A673 (cell line): ENCODE data around the gene SEC22A. TPM values are rescaled to one million over a fixed set of nuclear protein-coding genes. Genes with fewer than 3 reads are reported as not detected.

ENCODE experiments used
- BruUV-seq: library from RNA; stranded (reverse); fragments of 400-500 nt; replicated peaks from 2 replicates; lab custom pipeline; 2021; lab: Mats Ljungman, UMichigan
- CTCF ChIA-PET: fragments of 300-600 bp; sonication (Branson Sonifier 250); formaldehyde crosslinking; loops from one replicate; lab custom pipeline; 2022; ENCODE audit warnings: antibody characterized with exemption; lab: Charles Lee
- POLR2A ChIA-PET: fragments of 300-600 bp; sonication (Branson Sonifier 250); formaldehyde crosslinking; loops from one replicate; lab custom pipeline; 2022; ENCODE audit warnings: antibody characterized with exemption; ENCODE audit not compliant: low non-redundant PET; lab: Charles Lee
- DNase-seq: peaks from one replicate; pipeline ENCODE4 v3.0.0-alpha.2; 2015; ENCODE audit warnings: low spot score
- H3K27ac ChIP-seq: fragments of 200-600 bp; sonication (generic); 2 replicates; pipeline ENCODE4 v1.5.1; 2016; ENCODE audit warnings: mixed run types, low read depth, mild to moderate bottlenecking, mixed read lengths, antibody characterized with exemption, low read length; ENCODE audit not compliant: poor library complexity, severe bottlenecking
- H3K27me3 ChIP-seq: fragments of 200-600 bp; sonication (generic); replicated peaks from 2 replicates; pipeline ENCODE4 v1.6.1; 2017; ENCODE audit warnings: mixed run types, low read depth, mild to moderate bottlenecking, mixed read lengths, antibody characterized with exemption, low read length; ENCODE audit not compliant: insufficient read depth, poor library complexity
- H3K36me3 ChIP-seq: fragments of 200-600 bp; sonication (generic); 2 replicates; pipeline ENCODE4 v1.6.1; 2016; ENCODE audit warnings: mixed run types, mild to moderate bottlenecking, mixed read lengths, antibody characterized with exemption, low read length; ENCODE audit not compliant: insufficient read depth, poor library complexity, severe bottlenecking
- H3K4me1 ChIP-seq: fragments of 200-600 bp; sonication (generic); 2 replicates; pipeline ENCODE4 v1.6.1; 2017; ENCODE audit warnings: mixed run types, mild to moderate bottlenecking, mixed read lengths, antibody characterized with exemption, low read length; ENCODE audit not compliant: insufficient read depth, poor library complexity, severe bottlenecking
- H3K4me3 ChIP-seq: fragments of 200-600 bp; sonication (generic); 2 replicates; pipeline ENCODE4 v1.5.1; 2016; ENCODE audit warnings: low read depth, mixed run types, mild to moderate bottlenecking, mixed read lengths, low read length; ENCODE audit not compliant: poor library complexity, severe bottlenecking
- H3K9me3 ChIP-seq: fragments of 200-600 bp; sonication (generic); 2 replicates; pipeline ENCODE4 v1.6.1; 2016; ENCODE audit warnings: mixed run types, low read depth, mild to moderate bottlenecking, mixed read lengths, antibody characterized with exemption, low read length; ENCODE audit not compliant: poor library complexity, severe bottlenecking
- CTCF ChIP-seq: fragments of 300-800, 200-600 bp; sonication (generic); conservative IDR thresholded peaks from 2 replicates; pipeline ENCODE4 v1.5.1; 2017; ENCODE audit warnings: low read depth, mild to moderate bottlenecking, antibody characterized with exemption, low read length, moderate library complexity, mixed read lengths
- EZH2 ChIP-seq: fragments of 200-600 bp; sonication (generic); IDR thresholded peaks from 2 replicates; pipeline ENCODE4 v1.6.1; 2017; ENCODE audit warnings: borderline replicate concordance, low read depth, mild to moderate bottlenecking, mixed read lengths, antibody characterized with exemption, low read length; ENCODE audit not compliant: poor library complexity, severe bottlenecking
- intact Hi-C: fragments of 100-400 bp; cut with micrococcal nuclease; formaldehyde crosslinking; loops from one replicate; pipeline ENCODE4 v1.10.0; 2022; ENCODE audit not compliant: unreplicated experiment
- total RNA-seq: library from RNA; stranded (reverse); gene quantifications from 2 replicates; pipeline ENCODE4 v1.2.3, GENCODE V29; 2021

Gene SEC22A
- total RNA-seq, 1 experiment from 2014 or later = 21.6 TPM

DNA sequence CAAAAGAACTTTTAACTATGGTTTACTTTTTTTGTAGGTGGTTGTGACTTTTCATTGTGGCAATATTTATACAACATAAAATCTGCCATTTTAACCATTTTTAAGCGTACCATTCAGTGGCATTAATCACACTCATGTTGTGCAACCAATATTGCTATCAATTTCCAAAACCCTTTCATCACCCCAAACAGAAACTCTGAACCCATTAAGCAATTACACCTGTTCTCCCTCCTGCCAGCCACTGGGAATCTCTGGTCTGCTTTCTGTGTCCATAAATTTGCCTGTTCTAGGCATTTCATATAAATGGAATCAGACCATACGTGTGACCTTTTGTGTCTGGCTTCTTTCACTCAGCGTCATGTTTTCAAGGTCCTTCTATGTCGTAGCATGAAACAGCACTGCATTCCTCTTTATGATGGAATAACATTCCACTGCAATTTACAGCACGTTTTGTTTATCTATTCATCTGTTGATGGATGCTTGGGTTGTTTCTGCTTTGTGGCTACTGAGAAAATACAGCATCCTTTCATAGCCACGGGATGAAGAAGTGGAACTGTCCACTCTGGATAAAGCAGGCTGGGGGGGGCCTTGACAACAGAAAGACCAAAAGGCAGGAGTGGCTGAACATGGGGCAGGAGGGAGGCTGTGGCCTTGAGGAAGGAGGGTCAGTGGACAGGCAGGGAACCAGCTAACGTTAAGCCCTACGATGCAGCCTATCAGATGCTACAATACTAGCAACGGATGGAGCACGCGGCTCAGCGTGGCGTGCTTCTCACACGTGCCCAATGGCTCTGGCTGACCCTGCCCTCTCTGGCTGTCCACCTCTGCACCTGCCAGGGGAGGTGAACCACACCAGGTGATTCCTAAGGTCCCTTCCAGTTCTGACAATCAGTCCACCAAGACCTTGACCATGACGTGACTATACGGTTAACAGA is 110.9 kb downstream of the SEC22A start:
- ChIA-PET POLR2A (no interaction called here), CTCF (no interaction called here)
- DNase-seq = no peak
- H3K27me3 ChIP-seq = peaks cover 48% of the 10 kb centered on the region
- H3K36me3 ChIP-seq = no peaks in the 10 kb centered on the region
- intact Hi-C loops = no loop called here
- no peaks in the 10 kb centered on the region for H3K4me1 ChIP-seq
- no peak overlapping the region for H3K4me3 ChIP-seq
- BruUV-seq = no TSS peak
- H3K9me3 ChIP-seq = no peaks in the 10 kb centered on the region
- H3K27ac ChIP-seq = no peak overlapping the region
- TF ChIP-seq CTCF (no peak), EZH2 (no peak)

DNA sequence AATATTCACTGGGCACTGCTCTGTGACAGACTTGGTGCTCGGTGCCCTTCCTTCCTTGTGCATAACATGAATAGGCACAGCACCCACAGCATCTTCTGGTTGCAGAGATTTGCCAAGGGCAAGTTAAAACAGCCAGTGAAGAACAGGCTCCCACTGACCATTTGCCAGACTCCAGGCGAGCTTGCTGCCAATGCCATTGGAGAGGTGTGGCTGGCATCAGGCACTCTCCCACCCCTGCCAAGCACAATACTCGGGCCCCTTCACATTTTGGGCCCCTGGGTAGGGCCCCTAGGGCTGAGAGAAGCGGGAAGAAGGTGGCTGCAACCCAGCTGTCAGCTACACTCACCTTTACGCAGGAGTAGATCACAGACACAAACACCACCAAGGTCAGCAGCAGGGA is 112.1 kb downstream of the SEC22A start:
- Histone ChIP-seq H3K4me1 (no peaks in the 10 kb centered on the region), H3K9me3 (no peaks in the 10 kb centered on the region), H3K36me3 (no peaks in the 10 kb centered on the region), H3K4me3 (no peak overlapping the region), H3K27ac (no peak overlapping the region), H3K27me3 (peaks cover 51% of the 10 kb centered on the region)
- ChIA-PET CTCF (no interaction called here), POLR2A (no interaction called here)
- BruUV-seq = no TSS peak
- TF ChIP-seq EZH2 (no peak), CTCF (no peak)
- no peak for DNase-seq
- intact Hi-C loops = no loop called here

DNA sequence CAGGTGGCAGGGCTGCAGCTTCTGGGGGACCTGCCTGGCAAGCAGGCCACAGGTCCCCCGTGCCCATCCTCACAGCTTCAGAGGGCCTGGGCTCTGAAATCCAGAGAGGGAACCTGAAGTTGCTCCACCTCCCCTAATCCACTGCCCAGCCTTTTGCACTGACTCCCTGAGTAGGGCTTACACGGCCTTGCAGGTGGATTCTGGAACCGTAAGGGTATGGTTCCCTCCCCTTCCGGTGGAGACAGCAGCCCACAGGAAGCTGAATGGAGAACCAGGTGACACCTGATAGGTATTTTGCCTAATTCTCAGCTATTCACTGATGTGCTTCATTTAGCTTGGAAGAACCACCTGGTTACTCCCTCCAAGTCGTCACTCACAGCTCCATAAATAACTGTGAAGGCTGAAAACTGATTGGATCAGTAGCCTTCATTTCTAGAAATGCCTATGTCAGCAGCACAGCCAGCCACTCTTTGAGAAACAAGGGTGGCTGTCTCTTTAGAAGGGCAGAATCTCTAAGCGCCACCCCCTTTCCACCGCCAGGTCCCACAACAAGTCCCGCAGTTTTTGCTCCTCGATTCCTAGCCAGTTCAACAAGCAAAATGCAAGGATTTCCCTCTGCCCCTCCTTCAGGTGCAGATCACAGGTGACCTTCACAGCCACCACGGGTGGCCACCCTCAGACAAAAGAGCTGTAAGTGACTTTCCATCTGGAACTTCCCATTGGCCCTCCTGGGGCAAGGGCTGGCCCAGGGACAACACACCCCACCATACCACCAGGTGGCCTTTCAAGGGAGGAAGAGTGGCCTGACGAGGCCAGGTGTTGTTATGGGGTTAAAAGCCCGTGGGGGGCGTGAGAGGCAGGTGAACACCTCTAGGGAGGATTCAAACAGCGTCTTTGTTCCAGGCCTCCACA is 112.9 kb downstream of the SEC22A start:
- POLR2A ChIA-PET = no interaction called here
- H3K36me3 ChIP-seq = no peaks in the 10 kb centered on the region
- TF ChIP-seq EZH2 = no peak
- no peak for TF ChIP-seq CTCF
- CTCF ChIA-PET = no interaction called here
- H3K4me3 ChIP-seq = no peak overlapping the region
- no peaks in the 10 kb centered on the region for H3K9me3 ChIP-seq
- no peak for DNase-seq
- intact Hi-C loops = no loop called here
- no peak overlapping the region for H3K27ac ChIP-seq
- peaks cover 51% of the 10 kb centered on the region for H3K27me3 ChIP-seq
- no peaks in the 10 kb centered on the region for H3K4me1 ChIP-seq
- no TSS peak for BruUV-seq
